Measurements from ENCODE around the gene ATR.

GRCh38 chr3:142595951-142596725 lies 17.6 kb upstream of the ATR start, which contains the start of gene PLS1:
- TF ChIP-seq CTCF (IDR thresholded peaks at IDR 0.05) (peak in 4 of 6 experiments; percentile 5 to 37 (median 19)), POLR2AphosphoS5 (IDR thresholded peaks at IDR 0.05) (peak; percentile 40 to 86), POLR2A (IDR thresholded peaks at IDR 0.05) (peak in 3 of 4 donors; percentile 59 to 85 (median 71))

Data from upper lobe of left lung (tissue), 4 donors.